HG03039 (cell line): ENCODE results near the gene CAAP1.
"Not testable (repeated sequence)": the region's sequence is repeated elsewhere in the genome, so short reads cannot be mapped to it uniquely, and the experiment has no call there.

Experiments used
- ATAC-seq: cut with Tn5 transposase; IDR thresholded peaks from one replicate; pipeline ENCODE4 v1.9.1; 2021; ENCODE audit warnings: mild to moderate bottlenecking, moderate library complexity; ENCODE audit not compliant: unreplicated experiment

Gene CAAP1

DNA sequence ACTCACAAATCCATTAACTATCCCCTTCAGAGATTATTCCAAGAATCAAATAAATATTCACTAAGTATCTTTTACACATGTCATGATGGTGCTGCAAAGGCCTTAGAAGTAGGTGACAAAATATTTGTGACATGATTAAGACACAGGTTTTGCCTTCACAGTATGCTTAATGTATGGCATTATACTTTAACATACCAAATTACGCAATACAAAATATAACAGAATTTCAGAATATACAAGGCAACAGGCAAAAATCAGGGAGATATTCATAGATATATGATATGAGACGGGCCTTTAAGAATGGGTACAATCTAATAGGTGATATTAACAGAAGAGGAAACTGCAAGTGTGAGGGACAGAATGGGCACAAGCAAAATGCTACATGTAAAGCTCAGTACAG is 41.6 kb downstream of the CAAP1 start:
- no peak for ATAC-seq

DNA sequence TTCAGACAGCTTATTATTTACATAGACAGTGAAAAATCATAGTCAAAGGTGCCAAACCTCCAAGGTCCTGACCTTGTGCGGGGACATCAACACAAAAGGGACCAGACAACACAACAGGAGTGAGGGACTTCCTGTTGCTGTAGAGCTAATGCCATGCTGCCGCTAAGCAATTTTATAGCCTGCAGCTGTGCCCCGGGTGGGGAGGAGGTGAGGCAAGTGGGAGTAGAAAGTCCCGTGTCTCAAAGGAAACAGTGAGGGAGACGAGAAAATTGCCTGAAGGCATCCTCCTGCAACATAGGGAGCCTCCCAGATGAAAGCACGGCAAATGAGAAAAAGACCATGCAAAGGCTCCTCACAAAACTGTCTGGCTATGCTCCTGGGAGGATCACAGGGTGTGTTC is 58.8 kb downstream of the CAAP1 start:
- ATAC-seq: no peak

- not testable (repeated sequence) for ATAC-seq
Observed at GRCh38 chr9:26828391-26828955, 64.1 kb downstream of the CAAP1 start.

- no peak for ATAC-seq
Observed at GRCh38 chr9:26814799-26815198, 77.8 kb downstream of the CAAP1 start.

GRCh38 chr9:26813247-26813646 is 79.4 kb downstream of the CAAP1 start:
- ATAC-seq: no peak

- ATAC-seq: no peak
Observed at GRCh38 chr9:26812217-26812616, 80.4 kb downstream of the CAAP1 start.

GRCh38 chr9:26811106-26811505 is 81.5 kb downstream of the CAAP1 start:
- ATAC-seq: no peak

- no peak for ATAC-seq
Observed at GRCh38 chr9:26809795-26810194, 82.8 kb downstream of the CAAP1 start.

- no peak for ATAC-seq
Observed at GRCh38 chr9:26807161-26807560, 85.4 kb downstream of the CAAP1 start.

- no peak for ATAC-seq
Observed at GRCh38 chr9:26802921-26803320, 89.7 kb downstream of the CAAP1 start.

DNA sequence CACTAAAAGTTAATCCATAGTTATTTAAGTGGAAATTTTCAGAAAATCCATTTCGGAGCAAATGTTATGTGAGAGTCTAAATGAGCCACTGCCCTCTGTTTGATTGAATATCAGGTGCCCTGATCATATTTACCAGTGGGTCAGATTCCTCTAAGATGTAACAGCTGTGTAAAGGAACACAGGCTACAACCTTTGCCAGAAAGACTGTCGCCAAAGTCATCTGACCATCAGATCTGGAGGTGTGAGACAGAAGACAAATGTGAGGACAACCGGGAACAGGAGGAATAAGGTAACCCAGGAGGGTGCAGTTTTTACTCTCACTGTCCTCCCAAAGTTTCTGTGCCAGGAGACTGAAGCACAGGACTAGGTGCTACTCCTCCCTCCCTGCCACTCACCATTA is 90.8 kb downstream of the CAAP1 start:
- ATAC-seq: no peak

- ATAC-seq: no peak
Observed at GRCh38 chr9:26800322-26800721, 92.3 kb downstream of the CAAP1 start.

GRCh38 chr9:26791274-26791673 is 101.3 kb downstream of the CAAP1 start:
- ATAC-seq: no peak
